Mucosa of descending colon (tissue), 3 donors: Measurements from ENCODE around the gene MAGOH. TPM values are rescaled to one million over a fixed set of nuclear protein-coding genes. Genes with fewer than 3 reads are reported as not detected.
"Not testable (repeated sequence)": the region's sequence is repeated elsewhere in the genome, so short reads cannot be mapped to it uniquely, and the experiment has no call there.

ENCODE experiments used
- ATAC-seq: fragments of 200-7000 bp; cut with Tn5 transposase; one replicate; pipeline ENCODE4 v1.9.1; 2020; ENCODE audit warnings: mild to moderate bottlenecking, moderate library complexity
- DNase-seq, 3 donors: peaks; one replicate each; pipeline ENCODE4 v3.0.0-alpha.2; 2020
- H3K36me3 ChIP-seq: fragments of 200-600 bp; one replicate; pipeline ENCODE4 v1.8.0; 2021; ENCODE audit warnings: low read depth, mild to moderate bottlenecking
- H3K4me1 ChIP-seq: fragments of 200-600 bp; one replicate; pipeline ENCODE4 v1.8.0; 2021; ENCODE audit warnings: low read depth, mild to moderate bottlenecking
- H3K4me3 ChIP-seq: fragments of 200-600 bp; one replicate; pipeline ENCODE4 v1.8.0; 2021; ENCODE audit warnings: mild to moderate bottlenecking
- H3K9me3 ChIP-seq: fragments of 200-600 bp; one replicate; pipeline ENCODE4 v1.8.0; 2021; ENCODE audit warnings: mild to moderate bottlenecking
- CTCF ChIP-seq: fragments of 200-600 bp; IDR thresholded peaks from one replicate; pipeline ENCODE4 v1.8.0; 2022; ENCODE audit warnings: antibody characterized with exemption, mild to moderate bottlenecking
- intact Hi-C, 2 donors: fragments of 100-400 bp; cut with DNase I in 1 of 2; cut with micrococcal nuclease in 1 of 2; formaldehyde crosslinking; loops; one replicate each; pipeline versions ENCODE4 v1.11.0 to v1.11.1; 2022; cut with DNase I, micrococcal nuclease
- long read RNA-seq, 2 donors: library from polyadenylated mRNA; unstranded; transcript quantifications; one replicate each; pipeline ENCODE4 v2.0.0, GENCODE V29; 2019 to 2021
- total RNA-seq, 3 donors: library from RNA; stranded (reverse); fragmentation: NEBNext Ultra II Directional in 2 of 3; extraction: Animal tissue kit (Norgen Biotek cat#: 25700) in 2 of 3; gene quantifications; one replicate each; pipeline versions ENCODE4 v1.2.1 to v1.2.4, GENCODE V29; 2021 to 2023
- donor health status: DM: no; HTN: no; CAD: no; lungs with moderate emphysema.
- donor health status: DM: no; HTN: no; CAD: no.
- donor health status: DM: no; HTN: yes; CAD: no.

The MAGOH gene
- 10 to 100 TPM; 30.3 to 36.3 (median 34.9) TPM for total RNA-seq
- long read RNA-seq, donor 1, partial matches to known transcripts, result 0 of 3 reads
- long read RNA-seq, donor 1, other reads (novel, unspliced or antisense), result 0 of 3 reads
- long read RNA-seq, donor 2, transcript MAGOH-202 (5 exons, 756 nt), result major isoform, 5 of 7 reads
- long read RNA-seq, donor 2, partial matches to known transcripts, result 1 of 7 reads
- long read RNA-seq, donor 2, other reads (novel, unspliced or antisense), result 0 of 7 reads

GRCh38 chr1:53238197-53239155 lies at the start of gene MAGOH:
Gene MAGOH (minus strand): TSS chr1:53238518. CDS start chr1:53238448, 70 bp downstream.
- ATAC-seq (peak; percentile 99), DNase-seq (peak; percentile 96)
- Histone ChIP-seq H3K9me3 (no peaks in the 10 kb centered on the region), H3K4me3 (peak within 1 kb of the TSS; percentile 98), H3K4me1 (peaks cover 10% of the 10 kb centered on the region), H3K36me3 (no peaks in the 10 kb centered on the region)
- intact Hi-C loops, result no loop called here
- peak; percentile 11 for TF ChIP-seq CTCF

- no peak for ATAC-seq
- Histone ChIP-seq H3K36me3 (no peaks in the 10 kb centered on the region), H3K4me1 (no peaks in the 10 kb centered on the region), H3K4me3 (no peak overlapping the region), H3K9me3 (no peaks in the 10 kb centered on the region)
- intact Hi-C loops, result no loop called here
- DNase-seq, result no peak
- no peak for TF ChIP-seq CTCF
Observed at GRCh38 chr1:53286955-53287354, 48.6 kb upstream of the MAGOH start.

GRCh38 chr1:53285969-53286760 lies 47.8 kb upstream of the MAGOH start:
- no peak for TF ChIP-seq CTCF
- ATAC-seq (no peak), DNase-seq (no peak)
- no peaks in the 10 kb centered on the region for H3K36me3 ChIP-seq
- no peaks in the 10 kb centered on the region for H3K9me3 ChIP-seq
- intact Hi-C loops, result no loop called here
- H3K4me3 ChIP-seq, result no peak overlapping the region
- no peaks in the 10 kb centered on the region for H3K4me1 ChIP-seq

- no peak for TF ChIP-seq CTCF
- DNase-seq (no peak), ATAC-seq (no peak)
- Histone ChIP-seq H3K4me1 (no peaks in the 10 kb centered on the region), H3K4me3 (no peak overlapping the region), H3K9me3 (no peaks in the 10 kb centered on the region), H3K36me3 (no peaks in the 10 kb centered on the region)
- intact Hi-C loops, result no loop called here
Observed at GRCh38 chr1:53285546-53285945, 47.2 kb upstream of the MAGOH start.

- no peak for TF ChIP-seq CTCF
- Histone ChIP-seq H3K9me3 (no peaks in the 10 kb centered on the region), H3K4me1 (no peaks in the 10 kb centered on the region), H3K36me3 (no peaks in the 10 kb centered on the region), H3K4me3 (no peak overlapping the region)
- DNase-seq (no peak), ATAC-seq (no peak)
- intact Hi-C loops, result no loop called here
Observed at GRCh38 chr1:53284224-53285020, 46.1 kb upstream of the MAGOH start.

- H3K4me1 ChIP-seq, H3K36me3 ChIP-seq, DNase-seq, intact Hi-C loops, H3K9me3 ChIP-seq, ATAC-seq, H3K4me3 ChIP-seq: not testable (repeated sequence)
Observed at GRCh38 chr1:53283156-53283555, 44.8 kb upstream of the MAGOH start.
